ENCODE data around the gene ASIC2. TPM values are rescaled to one million over a fixed set of nuclear protein-coding genes. Genes with fewer than 3 reads are reported as not detected.

Gene ASIC2
- polyA plus RNA-seq, 1 donor, result 9.3 TPM

- Histone ChIP-seq H3K27ac (ENCODE audit: low read length) (no peak overlapping the region), H3K9me3 (ENCODE audit: control insufficient read depth, low read depth, low read length) (no peaks in the 10 kb centered on the region), H3K4me3 (ENCODE audit: low read length) (no peak overlapping the region), H3K36me3 (ENCODE audit: control insufficient read depth, insufficient read depth, low read length) (no peaks in the 10 kb centered on the region), H3K27me3 (ENCODE audit: control insufficient read depth, insufficient read depth, low read length) (no peaks in the 10 kb centered on the region), H3K4me1 (ENCODE audit: control insufficient read depth, insufficient read depth, low read length) (peaks cover 10% of the 10 kb centered on the region)
- no peak for DNase-seq
- no CpG with 5 or more reads among the region's 6 CpGs for WGBS (ENCODE audit: insufficient coverage, low lambda C conversion rate)
These were observed 23.7 kb upstream of the ASIC2 start for GRCh38 chr17:33316746-33317145.

- H3K4me1 ChIP-seq (ENCODE audit: control insufficient read depth, insufficient read depth, low read length), result peaks cover 31% of the 10 kb centered on the region
- H3K4me3 ChIP-seq (ENCODE audit: low read length), result no peak overlapping the region
- WGBS (ENCODE audit: insufficient coverage, low lambda C conversion rate), result no CpG with 5 or more reads among the region's 2 CpGs
- H3K9me3 ChIP-seq (ENCODE audit: control insufficient read depth, low read depth, low read length), result no peaks in the 10 kb centered on the region
- H3K27me3 ChIP-seq (ENCODE audit: control insufficient read depth, insufficient read depth, low read length), result no peaks in the 10 kb centered on the region
- peak; percentile 75 to 87 for DNase-seq
- no peaks in the 10 kb centered on the region for H3K36me3 ChIP-seq (ENCODE audit: control insufficient read depth, insufficient read depth, low read length)
- peak overlapping the region; percentile 70 for H3K27ac ChIP-seq (ENCODE audit: low read length)
These were observed 17.2 kb upstream of the ASIC2 start for GRCh38 chr17:33310296-33310695.

DNA sequence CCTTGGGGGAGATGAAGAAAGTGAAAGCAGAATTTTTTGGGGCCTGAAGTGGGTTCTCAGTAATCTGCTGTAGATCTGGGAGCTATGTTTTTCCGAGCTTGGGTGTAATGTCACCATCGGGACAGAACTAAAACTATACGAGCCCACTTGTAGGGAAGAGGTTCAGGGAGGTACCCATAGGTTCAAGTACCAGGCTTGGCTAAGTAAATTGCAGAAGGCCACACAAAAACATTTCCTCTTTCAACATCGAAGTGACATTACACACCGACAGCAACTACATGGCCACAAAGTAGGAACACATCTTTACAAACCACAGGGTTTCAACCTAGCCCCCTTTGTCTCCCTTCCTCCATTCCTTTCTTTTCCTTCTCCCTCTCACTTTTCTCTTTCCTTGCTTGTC lies 10.2 kb upstream of the ASIC2 start:
- Histone ChIP-seq H3K27me3 (ENCODE audit: control insufficient read depth, insufficient read depth, low read length) (no peaks in the 10 kb centered on the region), H3K36me3 (ENCODE audit: control insufficient read depth, insufficient read depth, low read length) (no peaks in the 10 kb centered on the region)
- WGBS (ENCODE audit: insufficient coverage, low lambda C conversion rate), result 83% methylated on average over 2 of the region's 5 CpGs

DNA sequence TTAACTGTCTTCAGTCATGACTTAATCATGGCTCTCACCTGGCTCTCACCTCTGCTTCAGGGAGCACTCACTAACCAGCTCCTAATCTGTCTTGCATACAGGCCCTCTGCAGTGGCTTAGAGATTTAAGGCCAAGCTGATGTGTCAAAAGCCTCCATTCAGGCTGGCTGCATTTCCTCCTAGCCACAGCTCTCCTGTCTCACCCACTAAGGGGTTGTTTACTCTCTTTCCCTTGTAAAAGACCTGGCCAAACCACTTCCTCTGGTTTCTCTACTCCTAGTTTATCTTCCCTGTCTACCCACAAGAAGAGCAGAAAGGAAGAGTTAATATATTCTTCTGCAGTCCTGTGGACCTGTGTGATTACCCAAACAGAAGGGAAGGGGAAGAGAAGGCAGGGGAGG lies 9.3 kb upstream of the ASIC2 start:
- no peaks in the 10 kb centered on the region for H3K27me3 ChIP-seq (ENCODE audit: control insufficient read depth, insufficient read depth, low read length)
- no peaks in the 10 kb centered on the region for H3K36me3 ChIP-seq (ENCODE audit: control insufficient read depth, insufficient read depth, low read length)
- H3K4me3 ChIP-seq (ENCODE audit: low read length), result no peak overlapping the region
- H3K27ac ChIP-seq (ENCODE audit: low read length), result no peak overlapping the region
- no peaks in the 10 kb centered on the region for H3K9me3 ChIP-seq (ENCODE audit: control insufficient read depth, low read depth, low read length)
- peak in 1 of 2 donors; percentile 28 for DNase-seq
- H3K4me1 ChIP-seq (ENCODE audit: control insufficient read depth, insufficient read depth, low read length), result no peaks in the 10 kb centered on the region

More for the DNA sequence above, 10.2 kb upstream of the ASIC2 start:
- DNase-seq, result no peak
- Histone ChIP-seq H3K27ac (ENCODE audit: low read length) (no peak overlapping the region), H3K4me1 (ENCODE audit: control insufficient read depth, insufficient read depth, low read length) (no peaks in the 10 kb centered on the region), H3K4me3 (ENCODE audit: low read length) (no peak overlapping the region), H3K9me3 (ENCODE audit: control insufficient read depth, low read depth, low read length) (no peaks in the 10 kb centered on the region)

DNA sequence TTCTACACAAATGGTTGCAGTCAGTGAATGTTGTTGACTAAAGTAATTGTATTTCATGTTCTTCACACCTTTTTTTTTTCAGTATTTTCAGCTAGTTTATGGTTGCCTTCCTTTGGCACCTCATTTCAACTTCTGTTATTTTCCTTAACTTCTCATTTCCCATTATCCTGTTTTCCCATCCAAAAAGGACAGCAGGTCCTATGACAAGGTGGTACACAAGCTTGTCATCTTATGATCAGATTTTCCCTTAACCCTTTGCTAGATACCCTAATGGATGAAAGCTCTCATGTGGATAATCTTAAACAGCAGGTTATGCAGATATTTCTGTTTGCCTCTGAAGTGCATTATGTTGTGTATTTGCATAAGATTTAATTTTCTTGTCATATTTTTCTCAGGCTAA lies 7.1 kb upstream of the ASIC2 start:
- Histone ChIP-seq H3K27me3 (ENCODE audit: control insufficient read depth, insufficient read depth, low read length) (no peaks in the 10 kb centered on the region), H3K9me3 (ENCODE audit: control insufficient read depth, low read depth, low read length) (no peaks in the 10 kb centered on the region), H3K4me3 (ENCODE audit: low read length) (no peak overlapping the region), H3K27ac (ENCODE audit: low read length) (no peak overlapping the region), H3K36me3 (ENCODE audit: control insufficient read depth, insufficient read depth, low read length) (no peaks in the 10 kb centered on the region), H3K4me1 (ENCODE audit: control insufficient read depth, insufficient read depth, low read length) (no peaks in the 10 kb centered on the region)
- DNase-seq, result no peak

- H3K27ac ChIP-seq (ENCODE audit: low read length), result no peak overlapping the region
- no peak overlapping the region for H3K4me3 ChIP-seq (ENCODE audit: low read length)
- 100% methylated on average over 1 of the region's 2 CpGs for WGBS (ENCODE audit: insufficient coverage, low lambda C conversion rate)
- H3K36me3 ChIP-seq (ENCODE audit: control insufficient read depth, insufficient read depth, low read length), result no peaks in the 10 kb centered on the region
- H3K4me1 ChIP-seq (ENCODE audit: control insufficient read depth, insufficient read depth, low read length), result no peaks in the 10 kb centered on the region
- no peak for DNase-seq
- H3K27me3 ChIP-seq (ENCODE audit: control insufficient read depth, insufficient read depth, low read length), result peaks cover under 1% of the 10 kb centered on the region
- no peaks in the 10 kb centered on the region for H3K9me3 ChIP-seq (ENCODE audit: control insufficient read depth, low read depth, low read length)
These were observed 6.0 kb upstream of the ASIC2 start for GRCh38 chr17:33299115-33299514.

DNA sequence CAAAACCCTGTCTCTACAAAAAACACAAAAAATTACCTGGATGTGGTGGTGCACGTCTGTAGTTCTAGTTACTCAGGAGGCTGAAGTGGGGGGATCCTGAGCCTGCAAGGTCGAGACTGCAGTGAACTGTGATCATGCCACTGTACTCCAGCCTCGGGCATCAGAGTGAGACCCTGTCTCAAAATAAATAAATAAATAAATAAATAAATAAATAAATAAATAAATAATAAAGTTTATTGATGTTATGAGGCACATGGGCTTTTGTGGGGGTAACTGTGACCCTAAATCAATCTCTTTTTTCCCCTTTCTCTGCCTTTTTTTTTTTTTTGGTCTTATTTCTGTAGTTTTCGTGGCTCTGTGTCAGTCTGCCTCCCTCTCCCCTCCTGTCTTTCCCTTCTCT lies 4.5 kb upstream of the ASIC2 start:
- no peak overlapping the region for H3K4me3 ChIP-seq (ENCODE audit: low read length)
- no peaks in the 10 kb centered on the region for H3K9me3 ChIP-seq (ENCODE audit: control insufficient read depth, low read depth, low read length)
- H3K4me1 ChIP-seq (ENCODE audit: control insufficient read depth, insufficient read depth, low read length), result no peaks in the 10 kb centered on the region
- WGBS (ENCODE audit: insufficient coverage, low lambda C conversion rate), result 100% methylated on average over 1 of the region's 4 CpGs
- H3K27ac ChIP-seq (ENCODE audit: low read length), result no peak overlapping the region
- H3K27me3 ChIP-seq (ENCODE audit: control insufficient read depth, insufficient read depth, low read length), result peaks cover 13% of the 10 kb centered on the region
- DNase-seq, result no peak
- no peaks in the 10 kb centered on the region for H3K36me3 ChIP-seq (ENCODE audit: control insufficient read depth, insufficient read depth, low read length)

DNA sequence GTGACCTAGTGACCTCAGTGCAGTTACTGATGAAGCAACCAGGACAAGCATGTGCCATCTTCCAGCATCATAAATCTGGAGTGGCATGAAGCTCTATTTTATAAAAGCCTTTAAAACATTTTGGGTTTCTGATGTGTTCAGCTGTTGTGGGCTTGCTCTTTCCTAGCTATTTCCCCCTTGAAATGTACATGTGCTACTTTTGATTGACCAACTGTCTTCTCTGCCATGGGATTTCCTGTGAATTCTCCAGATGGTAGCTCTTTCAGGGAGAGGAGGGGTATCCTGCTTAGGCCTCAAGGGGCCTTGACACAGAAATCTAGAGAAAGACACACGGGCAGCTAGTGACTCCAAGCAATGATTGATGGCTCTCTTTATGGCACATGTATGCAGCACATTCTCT lies 1.9 kb upstream of the ASIC2 start:
- Histone ChIP-seq H3K36me3 (ENCODE audit: control insufficient read depth, insufficient read depth, low read length) (no peaks in the 10 kb centered on the region), H3K27ac (ENCODE audit: low read length) (peak overlapping the region; percentile 8), H3K4me3 (ENCODE audit: low read length) (no peak overlapping the region), H3K9me3 (ENCODE audit: control insufficient read depth, low read depth, low read length) (no peaks in the 10 kb centered on the region), H3K27me3 (ENCODE audit: control insufficient read depth, insufficient read depth, low read length) (peaks cover 20% of the 10 kb centered on the region), H3K4me1 (ENCODE audit: control insufficient read depth, insufficient read depth, low read length) (peaks cover 3% of the 10 kb centered on the region)
- no CpG with 5 or more reads among the region's 1 CpG for whole genome bisulfite sequencing (ENCODE audit: insufficient coverage, low lambda C conversion rate)
- no peak for DNase-seq

GRCh38 chr17:33292201-33292980 lies 704 bp downstream of the ASIC2 start:
- H3K4me3 ChIP-seq (ENCODE audit: low read length), result peak overlapping the region; percentile 75
- H3K27me3 ChIP-seq (ENCODE audit: control insufficient read depth, insufficient read depth, low read length), result peaks cover 20% of the 10 kb centered on the region
- DNase-seq, result peak; percentile 55 to 81
- peak overlapping the region; percentile 87 for H3K27ac ChIP-seq (ENCODE audit: low read length)
- peaks cover 2% of the 10 kb centered on the region for H3K36me3 ChIP-seq (ENCODE audit: control insufficient read depth, insufficient read depth, low read length)
- peaks cover 17% of the 10 kb centered on the region for H3K4me1 ChIP-seq (ENCODE audit: control insufficient read depth, insufficient read depth, low read length)
- no peaks in the 10 kb centered on the region for H3K9me3 ChIP-seq (ENCODE audit: control insufficient read depth, low read depth, low read length)
- no CpG with 5 or more reads among the region's 72 CpGs for WGBS (ENCODE audit: insufficient coverage, low lambda C conversion rate)

- 0% methylated on average over 1 of the region's 104 CpGs for WGBS (ENCODE audit: insufficient coverage, low lambda C conversion rate)
- Histone ChIP-seq H3K27ac (ENCODE audit: low read length) (peak overlapping the region; percentile 27), H3K4me3 (ENCODE audit: low read length) (peak overlapping the region; percentile 59), H3K4me1 (ENCODE audit: control insufficient read depth, insufficient read depth, low read length) (peaks cover 21% of the 10 kb centered on the region), H3K27me3 (ENCODE audit: control insufficient read depth, insufficient read depth, low read length) (peaks cover 20% of the 10 kb centered on the region), H3K9me3 (ENCODE audit: control insufficient read depth, low read depth, low read length) (no peaks in the 10 kb centered on the region), H3K36me3 (ENCODE audit: control insufficient read depth, insufficient read depth, low read length) (peaks cover 2% of the 10 kb centered on the region)
- peak; percentile 49 to 77 for DNase-seq
These were observed 1.6 kb downstream of the ASIC2 start for GRCh38 chr17:33291248-33292200.
